Activated T-cell treated with anti-CD3 and anti-CD28 coated beads, Interleukin-2, amount 50 U/mL, for 72 hours (primary cell): ENCODE data around the gene LEP. TPM values are rescaled to one million over a fixed set of nuclear protein-coding genes. Genes with fewer than 3 reads are reported as not detected.
"Not testable (repeated sequence)": the region's sequence is repeated elsewhere in the genome, so short reads cannot be mapped to it uniquely, and the experiment has no call there.

ENCODE experiments used
- ATAC-seq, 2 donors: fragments of 150-1000 bp; cut with Tn5 transposase; replicated peaks in 1 of 2; 2 replicates each; pipeline ENCODE4 v1.10.0; 2021; ENCODE audit warnings: moderate library complexity in 2 of 2, mild to moderate bottlenecking in 1 of 2
- DNase-seq, 2 donors: peaks; one replicate each; pipeline ENCODE4 v3.0.0; 2021 to 2022; ENCODE audit warnings: mixed read lengths in 1 of 2
- H3K27ac Mint-ChIP-seq: one replicate; pipeline ENCODE4 v1.8.0; 2022; ENCODE audit warnings: mild to moderate bottlenecking, moderate library complexity, mixed read lengths
- H3K27me3 Mint-ChIP-seq: one replicate; pipeline ENCODE4 v1.8.0; 2022; ENCODE audit warnings: low read depth, mixed read lengths
- H3K36me3 Mint-ChIP-seq, 2 donors: one replicate each; pipeline ENCODE4 v1.8.0; 2022; ENCODE audit warnings: mixed read lengths in 2 of 2, mild to moderate bottlenecking in 1 of 2; ENCODE audit not compliant: insufficient read depth in 2 of 2
- H3K4me1 Mint-ChIP-seq: one replicate; pipeline ENCODE4 v1.8.0; 2022; ENCODE audit warnings: low read depth, mixed read lengths
- H3K4me3 Mint-ChIP-seq, 2 donors: one replicate each; pipeline ENCODE4 v1.8.0; 2022; ENCODE audit warnings: mild to moderate bottlenecking in 2 of 2, mixed read lengths in 2 of 2, moderate library complexity in 2 of 2
- H3K9me3 Mint-ChIP-seq, 2 donors: one replicate each; pipeline ENCODE4 v1.8.0; 2022; ENCODE audit warnings: mixed read lengths in 2 of 2
- total RNA-seq, 2 donors: library from RNA; stranded (reverse); gene quantifications; one replicate each; pipeline ENCODE4 v1.2.3, GENCODE V29; 2022

The LEP gene
- total RNA-seq, 2 donors from 2014 or later, result not detected

- Mint-ChIP-seq H3K27me3 (peaks cover 40% of the 10 kb centered on the region), H3K9me3 (no peaks in the 10 kb centered on the region)
- no peak for ATAC-seq
Measured at GRCh38 chr7:128217967-128218652, 23.0 kb upstream of the LEP start.

GRCh38 chr7:128219636-128220035 is 21.4 kb upstream of the LEP start:
- H3K27ac Mint-ChIP-seq, result no peak overlapping the region
- ATAC-seq, result no peak
- H3K4me1 Mint-ChIP-seq, result no peaks in the 10 kb centered on the region

More at GRCh38 chr7:128217967-128218652, 23.0 kb upstream of the LEP start:
- H3K36me3 Mint-ChIP-seq, result no peaks in the 10 kb centered on the region
- H3K4me1 Mint-ChIP-seq, result no peaks in the 10 kb centered on the region
- no peak overlapping the region for H3K27ac Mint-ChIP-seq
- no peak for DNase-seq
- no peak overlapping the region for H3K4me3 Mint-ChIP-seq

GRCh38 chr7:128221929-128222403 is 19.1 kb upstream of the LEP start:
- DNase-seq, result peak in 1 of 2 donors; percentile 13
- H3K27me3 Mint-ChIP-seq, result peaks cover 54% of the 10 kb centered on the region
- ATAC-seq, result peak; percentile 66 to 69

More at GRCh38 chr7:128219636-128220035, 21.4 kb upstream of the LEP start:
- DNase-seq, result no peak
- no peaks in the 10 kb centered on the region for H3K36me3 Mint-ChIP-seq
- no peaks in the 10 kb centered on the region for H3K9me3 Mint-ChIP-seq
- H3K4me3 Mint-ChIP-seq, result no peak overlapping the region
- H3K27me3 Mint-ChIP-seq, result peaks cover 40% of the 10 kb centered on the region

GRCh38 chr7:128226132-128226980 is 14.7 kb upstream of the LEP start:
- no peak for ATAC-seq
- peaks cover 0 to 6% of the 10 kb centered on the region in 2 donors for H3K9me3 Mint-ChIP-seq
- peaks cover 44% of the 10 kb centered on the region for H3K27me3 Mint-ChIP-seq
- H3K27ac Mint-ChIP-seq, result no peak overlapping the region
- no peak for DNase-seq
- H3K4me3 Mint-ChIP-seq, result no peak overlapping the region
- H3K36me3 Mint-ChIP-seq, result no peaks in the 10 kb centered on the region
- H3K4me1 Mint-ChIP-seq, result no peaks in the 10 kb centered on the region

More at GRCh38 chr7:128221929-128222403, 19.1 kb upstream of the LEP start:
- H3K4me3 Mint-ChIP-seq, result no peak overlapping the region
- no peak overlapping the region for H3K27ac Mint-ChIP-seq
- peaks cover 0 to 6% of the 10 kb centered on the region in 2 donors for H3K9me3 Mint-ChIP-seq
- no peaks in the 10 kb centered on the region for H3K4me1 Mint-ChIP-seq
- no peaks in the 10 kb centered on the region for H3K36me3 Mint-ChIP-seq

GRCh38 chr7:128227271-128227670 is 13.8 kb upstream of the LEP start:
- DNase-seq (no peak), ATAC-seq (no peak)
- H3K36me3 Mint-ChIP-seq, result no peaks in the 10 kb centered on the region
- no peak overlapping the region for H3K27ac Mint-ChIP-seq
- H3K9me3 Mint-ChIP-seq, result peaks cover 0 to 6% of the 10 kb centered on the region in 2 donors
- H3K27me3 Mint-ChIP-seq, result peaks cover 38% of the 10 kb centered on the region
- no peaks in the 10 kb centered on the region for H3K4me1 Mint-ChIP-seq
- H3K4me3 Mint-ChIP-seq, result no peak overlapping the region

GRCh38 chr7:128231021-128231420 is 10.1 kb upstream of the LEP start:
- Mint-ChIP-seq H3K4me1 (no peaks in the 10 kb centered on the region), H3K36me3 (no peaks in the 10 kb centered on the region), H3K27me3 (peaks cover 22% of the 10 kb centered on the region), H3K9me3 (peaks cover 0 to 5% of the 10 kb centered on the region in 2 donors), H3K27ac (no peak overlapping the region), H3K4me3 (no peak overlapping the region)
- ATAC-seq (peak; percentile 79 to 89), DNase-seq (peak in 1 of 2 donors; percentile 5)

- DNase-seq (no peak), ATAC-seq (no peak)
- no peaks in the 10 kb centered on the region for H3K9me3 Mint-ChIP-seq
- H3K4me3 Mint-ChIP-seq, result no peak overlapping the region
- H3K27ac Mint-ChIP-seq, result no peak overlapping the region
- no peaks in the 10 kb centered on the region for H3K36me3 Mint-ChIP-seq
- H3K27me3 Mint-ChIP-seq, result peaks cover 15% of the 10 kb centered on the region
- H3K4me1 Mint-ChIP-seq, result peaks cover 2% of the 10 kb centered on the region
Measured at GRCh38 chr7:128231677-128232076, 9.4 kb upstream of the LEP start.

- Mint-ChIP-seq H3K4me1 (peaks cover 11% of the 10 kb centered on the region), H3K27me3 (peaks cover 13% of the 10 kb centered on the region), H3K36me3 (peaks cover 0 to 4% of the 10 kb centered on the region in 2 donors), H3K27ac (no peak overlapping the region), H3K9me3 (peaks cover 0 to 2% of the 10 kb centered on the region in 2 donors), H3K4me3 (no peak overlapping the region)
- no peak for ATAC-seq
- no peak for DNase-seq
Measured at GRCh38 chr7:128233471-128233870, 7.6 kb upstream of the LEP start.

GRCh38 chr7:128234476-128235026 is 6.5 kb upstream of the LEP start:
- H3K27ac Mint-ChIP-seq, result no peak overlapping the region
- peaks cover 10% of the 10 kb centered on the region for H3K27me3 Mint-ChIP-seq
- peaks cover 2 to 9% of the 10 kb centered on the region in 2 donors for H3K36me3 Mint-ChIP-seq
- no peak overlapping the region for H3K4me3 Mint-ChIP-seq
- no peak for ATAC-seq
- peaks cover 11% of the 10 kb centered on the region for H3K4me1 Mint-ChIP-seq
- no peak for DNase-seq
- peaks cover 2 to 3% of the 10 kb centered on the region in 2 donors for H3K9me3 Mint-ChIP-seq

- Mint-ChIP-seq H3K4me3 (no peak overlapping the region), H3K27me3 (peaks cover under 1% of the 10 kb centered on the region), H3K9me3 (peaks cover 2 to 3% of the 10 kb centered on the region in 2 donors)
Measured at GRCh38 chr7:128235471-128235870, 5.6 kb upstream of the LEP start.

GRCh38 chr7:128236924-128237586 is 4.0 kb upstream of the LEP start:
- ATAC-seq, result peak; percentile 94 to 97
- Mint-ChIP-seq H3K36me3 (peaks cover 2 to 9% of the 10 kb centered on the region in 2 donors), H3K27me3 (peaks cover 9% of the 10 kb centered on the region), H3K4me3 (no peak overlapping the region), H3K27ac (peak overlapping the region; percentile 0), H3K4me1 (peaks cover 11% of the 10 kb centered on the region), H3K9me3 (peaks cover 2 to 3% of the 10 kb centered on the region in 2 donors)
- DNase-seq, result peak; percentile 33 to 51

More at GRCh38 chr7:128235471-128235870, 5.6 kb upstream of the LEP start:
- Mint-ChIP-seq H3K4me1 (peaks cover 11% of the 10 kb centered on the region), H3K36me3 (peaks cover 2 to 9% of the 10 kb centered on the region in 2 donors), H3K27ac (no peak overlapping the region)
- ATAC-seq (no peak), DNase-seq (no peak)

- H3K36me3 Mint-ChIP-seq, ATAC-seq, H3K4me3 Mint-ChIP-seq, H3K27ac Mint-ChIP-seq, H3K9me3 Mint-ChIP-seq, DNase-seq: not testable (repeated sequence)
- Mint-ChIP-seq H3K4me1 (peaks cover 11% of the 10 kb centered on the region), H3K27me3 (peaks cover 20% of the 10 kb centered on the region)
Measured at GRCh38 chr7:128239146-128239545, 1.9 kb upstream of the LEP start.
